Pons (tissue), 1 donor: Measurements from ENCODE around the gene UNCX.
"Not testable (repeated sequence)": the region's sequence is repeated elsewhere in the genome, so short reads cannot be mapped to it uniquely, and the experiment has no call there.

ENCODE experiments used
- DNase-seq: peaks from one replicate; pipeline ENCODE4 v3.0.0-alpha.2; 2016; ENCODE audit warnings: low spot score

UNCX gene

DNA sequence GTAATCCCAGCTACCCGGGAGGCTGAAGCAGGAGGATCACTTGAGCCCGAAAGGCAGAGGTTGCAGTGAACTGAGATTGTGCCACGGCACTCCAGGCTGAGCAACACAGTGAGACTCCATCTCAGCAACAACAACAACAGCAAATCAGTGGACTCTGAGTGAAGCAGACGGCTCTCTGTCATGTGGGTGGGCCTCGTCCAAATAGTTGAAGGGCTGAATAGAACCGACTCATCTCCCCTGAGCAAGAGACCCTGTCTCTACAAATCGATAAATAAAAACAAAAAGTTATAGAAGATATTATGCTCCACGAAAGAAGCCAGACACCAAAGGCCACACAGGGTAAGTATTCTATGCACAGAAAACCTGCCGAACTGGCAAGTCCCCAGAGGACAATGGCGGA lies 45.9 kb downstream of the UNCX start:
- no peak for DNase-seq

DNA sequence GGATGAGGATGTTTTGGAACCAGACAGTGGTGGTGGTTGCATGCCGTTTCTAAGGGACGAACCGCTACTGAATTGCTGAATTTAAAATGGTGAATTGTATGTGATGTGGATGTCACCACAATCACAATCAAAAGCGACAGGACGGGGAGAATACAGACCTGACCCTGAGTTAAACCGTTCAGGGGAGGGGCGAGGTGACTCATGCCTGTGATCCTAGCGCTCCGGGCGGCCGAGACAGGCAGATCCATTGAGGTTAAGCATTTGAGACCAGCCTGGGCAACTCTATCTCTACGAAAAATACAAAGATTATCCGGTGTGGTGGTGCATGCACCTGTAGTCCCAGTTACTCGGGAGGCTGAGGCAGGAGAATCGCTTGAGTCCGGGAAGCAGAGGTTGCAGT lies 46.4 kb downstream of the UNCX start:
- DNase-seq = no peak

DNA sequence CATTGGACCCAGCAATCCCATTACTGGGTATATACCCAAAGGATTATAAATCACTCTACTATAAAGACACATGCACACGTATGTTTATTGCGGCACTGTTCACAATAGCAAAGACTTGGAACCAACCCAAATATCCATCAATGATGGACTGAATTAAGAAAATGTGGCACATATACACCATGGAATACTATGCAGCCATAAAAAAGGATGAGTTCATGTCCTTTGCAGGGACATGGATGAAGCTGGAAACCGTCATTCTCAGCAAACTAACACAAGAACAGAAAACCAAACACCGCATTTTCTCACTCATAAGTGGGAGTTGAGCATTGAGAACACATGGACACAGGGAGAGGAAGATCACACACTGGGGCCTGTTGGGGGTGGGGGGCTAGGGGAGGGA lies 47.2 kb downstream of the UNCX start:
- DNase-seq = not testable (repeated sequence)

DNA sequence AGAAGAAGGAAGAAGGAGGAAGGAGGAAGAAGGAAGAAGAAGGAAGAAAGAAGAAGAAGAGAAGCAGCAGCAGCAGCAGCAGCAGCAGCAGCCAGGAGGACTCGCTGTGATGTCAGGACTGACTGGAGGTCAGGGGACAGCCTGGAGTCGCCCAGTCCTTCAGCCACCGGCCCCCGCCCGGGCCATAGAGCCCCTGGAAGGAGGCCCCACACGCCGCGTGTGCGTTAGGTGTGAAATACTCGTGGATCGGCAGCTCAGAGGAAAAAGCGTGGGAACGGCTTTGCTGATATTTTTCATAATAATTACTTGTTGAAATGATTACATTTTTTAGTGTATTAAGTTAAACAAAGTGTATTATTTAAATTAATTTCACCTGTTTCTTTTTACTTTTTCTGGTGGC lies 48.4 kb downstream of the UNCX start:
- DNase-seq = no peak

DNA sequence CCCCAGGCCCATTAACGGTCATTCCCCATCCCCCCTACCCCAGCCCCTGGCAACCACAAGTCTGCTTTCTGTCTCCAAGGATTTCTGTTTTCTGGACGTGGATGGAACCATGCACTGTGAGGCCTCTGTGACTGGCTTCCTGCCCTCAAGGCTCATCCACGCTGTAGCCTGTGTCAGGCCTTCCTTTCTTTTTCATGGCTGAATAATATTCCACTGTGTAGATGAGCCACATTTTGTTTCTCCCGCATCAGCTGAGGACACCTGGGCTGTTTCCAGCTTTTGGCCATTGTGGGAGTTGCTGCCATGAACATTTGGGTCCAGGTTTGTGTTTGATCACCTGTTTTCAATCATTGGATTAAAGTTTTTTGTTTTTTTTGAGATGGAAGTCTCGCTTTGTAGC lies 50.0 kb downstream of the UNCX start:
- DNase-seq = no peak

DNA sequence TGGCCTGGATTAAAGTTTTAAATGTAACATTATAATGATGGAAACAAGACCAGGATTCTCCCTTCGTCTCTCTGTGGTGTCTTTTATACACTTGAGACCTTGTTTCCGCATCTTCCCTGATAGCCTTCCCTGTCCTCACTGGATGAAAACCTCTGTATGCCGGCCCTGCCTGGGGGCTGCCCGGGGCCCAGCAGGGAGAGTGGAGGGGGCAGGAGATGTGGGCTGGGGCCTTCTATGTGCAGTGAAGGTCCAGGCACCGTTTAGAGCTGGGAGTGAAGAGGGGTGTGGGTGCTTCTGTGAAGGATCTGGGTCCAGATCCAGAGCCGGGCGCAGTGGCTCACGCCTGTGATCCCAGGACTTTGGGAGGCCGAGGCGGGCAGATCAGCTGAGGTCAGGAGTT lies 50.7 kb downstream of the UNCX start:
- no peak for DNase-seq

DNA sequence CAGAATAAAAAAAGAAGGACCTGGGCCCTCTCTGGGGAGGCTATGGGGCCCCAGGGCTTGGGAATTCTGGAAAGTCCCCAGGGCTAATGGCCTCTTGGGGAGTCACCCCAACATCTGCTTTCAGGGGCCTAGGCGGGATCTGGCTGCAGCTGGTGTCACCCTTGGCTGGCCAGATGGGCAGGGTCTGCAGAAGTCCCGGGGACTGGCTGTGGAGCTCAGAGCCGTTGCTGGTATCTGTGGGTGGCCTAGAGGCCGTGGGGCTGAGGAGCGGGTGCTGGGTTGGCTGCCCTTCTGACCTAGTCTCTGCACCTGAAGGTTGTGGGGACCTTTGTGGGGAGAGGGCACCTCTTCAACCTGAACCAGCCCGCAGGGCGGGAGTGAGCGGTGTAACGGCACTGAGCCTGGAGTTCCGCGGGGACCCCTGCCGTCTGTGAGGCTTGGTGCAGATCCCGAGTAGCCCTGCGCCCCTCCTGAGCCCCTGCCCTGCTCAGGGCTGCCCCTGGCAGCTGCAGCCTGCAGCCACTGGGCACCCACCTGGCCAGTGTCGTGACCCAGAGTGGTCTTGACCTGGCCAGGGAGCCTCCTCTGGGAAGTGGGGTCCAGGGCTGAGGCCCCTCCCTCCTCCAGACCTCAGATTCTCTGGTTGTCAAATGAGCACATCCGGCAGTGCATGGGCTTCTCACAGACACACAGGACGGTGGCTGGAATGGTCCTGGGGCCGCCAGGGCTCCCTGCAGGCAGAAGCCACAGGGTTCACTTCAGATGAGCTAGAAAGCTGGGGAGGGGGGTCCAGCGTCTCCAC lies 51.5 kb downstream of the UNCX start:
- no peak for DNase-seq

DNA sequence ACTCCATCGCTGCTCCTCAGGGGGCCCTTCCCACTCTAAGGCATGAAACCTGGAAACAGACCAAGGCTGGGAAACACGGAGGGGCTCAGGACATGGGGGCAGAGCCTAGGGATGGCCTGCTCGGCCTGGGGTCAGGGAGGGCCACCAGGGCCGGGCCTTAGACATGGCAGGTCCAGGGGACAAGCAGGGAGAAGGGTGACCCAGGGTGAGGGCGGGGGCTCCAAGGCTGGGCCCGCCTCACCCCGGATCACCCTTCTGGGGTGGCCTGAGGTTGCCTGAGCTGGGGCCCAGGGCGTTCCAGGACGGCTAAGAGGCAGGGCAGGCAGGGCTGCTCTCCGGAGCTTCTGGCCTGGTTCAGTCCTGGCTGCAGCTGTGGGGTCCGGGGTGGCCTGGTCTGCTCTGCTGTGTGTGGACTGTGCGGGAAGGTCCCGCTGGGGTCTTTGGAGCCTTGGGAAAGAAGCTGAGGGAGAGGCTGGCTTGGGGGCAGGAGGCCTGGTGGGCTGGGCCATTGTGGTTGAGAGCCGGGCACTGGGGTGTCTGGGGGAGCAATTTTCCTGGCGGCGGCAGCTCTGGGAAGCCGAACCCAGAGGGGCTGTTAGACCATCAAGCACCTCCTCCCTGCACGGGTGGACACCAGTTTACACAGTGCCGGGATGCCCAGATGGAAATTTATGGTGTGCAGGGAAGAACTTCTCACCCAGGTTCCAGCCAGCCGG lies 52.2 kb downstream of the UNCX start:
- no peak for DNase-seq

DNA sequence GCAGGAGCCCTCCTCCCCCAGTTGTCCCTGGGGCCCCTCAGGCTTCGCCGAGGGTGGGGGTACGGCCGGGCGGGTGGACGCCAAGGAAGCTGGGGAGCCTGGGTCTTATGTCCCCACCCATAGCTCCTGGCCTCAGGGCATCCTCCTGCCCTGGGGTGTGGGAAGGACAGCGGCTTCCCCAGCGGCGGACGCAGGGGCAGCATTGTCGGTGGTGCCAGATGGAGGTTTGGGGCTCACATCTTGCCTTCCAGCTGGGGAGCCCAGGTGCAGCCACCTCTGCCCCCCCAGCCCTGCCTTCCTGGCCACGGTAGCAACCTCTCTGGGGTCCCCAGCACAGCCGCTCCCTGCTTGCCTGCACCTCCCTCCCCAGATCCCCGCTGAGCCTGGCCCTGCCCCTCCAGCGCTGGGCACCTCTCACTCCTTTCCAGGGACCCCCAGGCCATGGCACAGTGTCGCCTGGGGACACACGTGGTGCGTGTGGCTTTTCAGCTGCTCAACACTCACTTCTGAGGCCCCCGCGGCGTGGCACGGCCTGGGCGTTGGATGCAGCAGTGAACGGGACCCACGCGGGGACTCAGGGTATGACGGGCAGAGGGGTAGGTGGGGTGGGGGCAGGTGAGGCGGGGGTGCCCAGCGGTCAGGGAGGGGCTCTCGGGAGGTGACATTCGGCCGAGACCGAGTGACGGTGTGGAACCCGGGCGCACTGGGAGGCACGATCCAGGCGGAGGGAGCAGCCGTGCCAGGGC lies 53.1 kb downstream of the UNCX start:
- no peak for DNase-seq
